ENCODE data around the gene MATCAP1. TPM values are rescaled to one million over a fixed set of nuclear protein-coding genes. Genes with fewer than 3 reads are reported as not detected.

MATCAP1 gene
- total RNA-seq, 1 experiment from 2014 or later: 36.5 TPM

DNA sequence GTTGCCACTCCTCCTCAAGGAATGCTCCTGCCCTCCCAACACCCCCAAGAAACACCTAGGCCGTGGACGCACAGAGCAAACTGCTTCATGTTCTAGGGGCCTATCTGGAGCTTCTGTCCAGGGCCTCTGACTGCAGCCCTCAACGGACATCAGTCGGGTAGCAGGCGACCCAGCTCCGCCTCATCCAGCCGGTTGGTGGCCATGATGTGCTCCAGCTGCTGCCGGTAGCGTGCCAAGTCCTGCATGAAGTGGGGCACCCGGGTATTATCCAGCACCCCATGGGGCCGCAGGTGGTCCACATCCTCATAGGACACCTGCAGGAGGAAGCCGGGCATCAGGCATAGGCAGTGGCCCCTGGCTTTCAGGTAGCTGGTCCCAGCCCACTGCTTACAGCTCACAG, 7.1 kb downstream of the MATCAP1 start:
- Mint-ChIP-seq H3K36me3 (ENCODE audit: insufficient read depth, unreplicated experiment) (peaks cover 46% of the 10 kb centered on the region), H3K27ac (ENCODE audit: unreplicated experiment) (no peak overlapping the region), H3K9me3 (ENCODE audit: low read depth, unreplicated experiment) (no peaks in the 10 kb centered on the region), H3K4me1 (ENCODE audit: low read depth, unreplicated experiment) (peaks cover 42% of the 10 kb centered on the region), H3K27me3 (ENCODE audit: unreplicated experiment) (no peaks in the 10 kb centered on the region), H3K4me3 (ENCODE audit: low read depth, unreplicated experiment) (no peak overlapping the region)
- no TSS peak for BruUV-seq (replicated peaks)
- intact Hi-C loops (cut with micrococcal nuclease; ENCODE audit: unreplicated experiment): no loop called here
- DNase-seq: no peak
- CTCF ChIA-PET: interaction anchor here (0.7 kb wide), 1 partner anchor 215 kb away, joined by 3 read pairs; no protein-coding TSS in a partner anchor
- TF ChIP-seq, protein P1, sequence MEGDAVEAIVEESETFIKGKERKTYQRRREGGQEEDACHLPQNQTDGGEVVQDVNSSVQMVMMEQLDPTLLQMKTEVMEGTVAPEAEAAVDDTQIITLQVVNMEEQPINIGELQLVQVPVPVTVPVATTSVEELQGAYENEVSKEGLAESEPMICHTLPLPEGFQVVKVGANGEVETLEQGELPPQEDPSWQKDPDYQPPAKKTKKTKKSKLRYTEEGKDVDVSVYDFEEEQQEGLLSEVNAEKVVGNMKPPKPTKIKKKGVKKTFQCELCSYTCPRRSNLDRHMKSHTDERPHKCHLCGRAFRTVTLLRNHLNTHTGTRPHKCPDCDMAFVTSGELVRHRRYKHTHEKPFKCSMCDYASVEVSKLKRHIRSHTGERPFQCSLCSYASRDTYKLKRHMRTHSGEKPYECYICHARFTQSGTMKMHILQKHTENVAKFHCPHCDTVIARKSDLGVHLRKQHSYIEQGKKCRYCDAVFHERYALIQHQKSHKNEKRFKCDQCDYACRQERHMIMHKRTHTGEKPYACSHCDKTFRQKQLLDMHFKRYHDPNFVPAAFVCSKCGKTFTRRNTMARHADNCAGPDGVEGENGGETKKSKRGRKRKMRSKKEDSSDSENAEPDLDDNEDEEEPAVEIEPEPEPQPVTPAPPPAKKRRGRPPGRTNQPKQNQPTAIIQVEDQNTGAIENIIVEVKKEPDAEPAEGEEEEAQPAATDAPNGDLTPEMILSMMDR (IDR thresholded peaks at IDR 0.05; ENCODE audit: unreplicated experiment): no peak

DNA sequence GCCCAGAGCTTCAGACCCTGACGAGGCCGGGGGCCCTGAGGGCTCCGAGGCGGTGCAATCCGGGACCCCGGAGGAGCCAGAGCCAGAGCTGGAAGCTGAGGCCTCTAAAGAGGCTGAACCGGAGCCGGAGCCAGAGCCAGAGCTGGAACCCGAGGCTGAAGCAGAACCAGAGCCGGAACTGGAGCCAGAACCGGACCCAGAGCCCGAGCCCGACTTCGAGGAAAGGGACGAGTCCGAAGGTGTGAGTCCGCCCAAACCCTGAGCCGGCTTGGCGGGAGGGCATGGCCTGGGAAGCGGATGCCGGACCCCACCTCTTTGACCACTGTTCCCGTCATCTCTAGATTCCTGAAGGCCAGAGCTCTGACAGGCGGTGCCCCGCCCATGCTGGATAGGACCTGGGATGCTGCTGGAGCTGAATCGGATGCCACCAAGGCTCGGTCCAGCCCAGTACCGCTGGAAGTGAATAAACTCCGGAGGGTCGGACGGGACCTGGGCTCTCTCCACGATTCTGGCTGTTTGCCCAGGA, 9.0 kb downstream of the MATCAP1 start:
- H3K27me3 Mint-ChIP-seq (ENCODE audit: unreplicated experiment): no peaks in the 10 kb centered on the region
- H3K4me1 Mint-ChIP-seq (ENCODE audit: low read depth, unreplicated experiment): peaks cover 60% of the 10 kb centered on the region
- CTCF ChIA-PET: interaction anchor here (0.8 to 2.0 kb wide), 6 partner anchors 10 to 221 kb away, joined by 3 to 7 read pairs (median 4); partner anchors contain the start of genes FBXL8 and TRADD

DNA sequence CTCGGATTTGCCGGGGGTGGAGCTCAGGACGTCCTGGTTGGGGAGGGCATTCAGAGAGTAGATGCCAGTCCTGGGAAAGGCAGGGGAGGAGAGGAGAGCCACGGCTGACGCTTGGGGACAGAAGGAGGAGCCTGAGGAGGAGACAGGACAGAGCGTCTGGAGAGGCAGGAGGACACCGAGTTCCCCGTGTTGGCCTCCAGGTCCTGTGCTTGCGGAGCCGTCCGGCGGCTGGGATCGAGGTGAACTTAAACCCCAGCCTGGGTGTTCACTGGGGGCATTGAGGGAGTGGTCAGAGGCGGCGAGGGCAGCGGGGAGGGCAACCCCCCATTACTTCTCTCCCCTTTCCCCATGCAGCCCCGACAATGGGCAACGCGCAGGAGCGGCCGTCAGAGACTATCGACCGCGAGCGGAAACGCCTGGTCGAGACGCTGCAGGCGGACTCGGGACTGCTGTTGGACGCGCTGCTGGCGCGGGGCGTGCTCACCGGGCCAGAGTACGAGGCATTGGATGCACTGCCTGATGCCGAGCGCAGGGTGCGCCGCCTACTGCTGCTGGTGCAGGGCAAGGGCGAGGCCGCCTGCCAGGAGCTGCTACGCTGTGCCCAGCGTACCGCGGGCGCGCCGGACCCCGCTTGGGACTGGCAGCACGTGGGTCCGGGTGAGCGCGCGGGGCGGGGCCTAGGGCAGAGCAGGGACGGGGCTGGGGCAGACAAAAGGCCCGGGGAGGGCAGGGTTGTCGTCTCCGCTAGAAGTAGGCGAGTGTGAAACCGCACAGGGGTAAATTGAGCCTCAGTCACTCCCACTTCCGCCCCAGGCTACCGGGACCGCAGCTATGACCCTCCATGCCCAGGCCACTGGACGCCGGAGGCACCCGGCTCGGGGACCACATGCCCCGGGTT, 9.7 kb downstream of the MATCAP1 start:
- Mint-ChIP-seq H3K9me3 (ENCODE audit: low read depth, unreplicated experiment) (no peaks in the 10 kb centered on the region), H3K4me3 (ENCODE audit: low read depth, unreplicated experiment) (peak overlapping the region; percentile 89), H3K36me3 (ENCODE audit: insufficient read depth, unreplicated experiment) (peaks cover 58% of the 10 kb centered on the region), H3K27ac (ENCODE audit: unreplicated experiment) (peak overlapping the region; percentile 90), H3K4me1 (ENCODE audit: low read depth, unreplicated experiment) (peaks cover 59% of the 10 kb centered on the region), H3K27me3 (ENCODE audit: unreplicated experiment) (no peaks in the 10 kb centered on the region)
- peak; percentile 95 for DNase-seq
- TF ChIP-seq, protein P1 (IDR thresholded peaks at IDR 0.05; ENCODE audit: unreplicated experiment): no peak
- BruUV-seq (replicated peaks): no TSS peak
- intact Hi-C loops (cut with micrococcal nuclease; ENCODE audit: unreplicated experiment): no loop called here
- CTCF ChIA-PET: interaction anchor here (0.6 to 2.0 kb wide), 6 partner anchors 11 to 238 kb away, joined by 3 to 7 read pairs (median 4); partner anchors contain the start of genes FBXL8 and TRADD

More for the DNA sequence above, 9.0 kb downstream of the MATCAP1 start:
- TF ChIP-seq, protein P1 (IDR thresholded peaks at IDR 0.05; ENCODE audit: unreplicated experiment): no peak
- BruUV-seq (replicated peaks): no TSS peak
- intact Hi-C loops (cut with micrococcal nuclease; ENCODE audit: unreplicated experiment): no loop called here
- H3K36me3 Mint-ChIP-seq (ENCODE audit: insufficient read depth, unreplicated experiment): peaks cover 56% of the 10 kb centered on the region
- H3K27ac Mint-ChIP-seq (ENCODE audit: unreplicated experiment): no peak overlapping the region
- H3K4me3 Mint-ChIP-seq (ENCODE audit: low read depth, unreplicated experiment): peak overlapping the region; percentile 89
- no peak for DNase-seq
- H3K9me3 Mint-ChIP-seq (ENCODE audit: low read depth, unreplicated experiment): no peaks in the 10 kb centered on the region

DNA sequence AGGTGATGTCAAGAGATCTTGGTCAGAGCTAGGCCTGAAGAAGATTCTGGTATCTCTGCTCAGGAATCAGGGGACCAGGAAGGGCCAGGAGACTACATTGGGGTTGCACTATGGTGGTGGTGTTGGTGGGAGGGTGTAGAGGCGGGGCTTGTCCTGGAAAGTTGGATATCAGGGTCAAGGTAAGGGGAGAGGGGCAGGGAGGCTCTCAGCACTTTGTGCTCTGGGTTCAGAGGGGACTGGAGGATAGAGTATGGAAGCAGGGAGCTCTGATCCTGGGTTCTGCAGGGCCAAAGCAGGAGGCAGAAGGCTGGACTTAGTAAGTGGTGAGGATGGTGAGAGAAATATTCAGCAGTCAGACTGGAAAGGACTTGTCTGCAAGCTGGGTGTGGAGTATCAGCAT, 10.4 kb downstream of the MATCAP1 start:
- Mint-ChIP-seq H3K27me3 (ENCODE audit: unreplicated experiment) (no peaks in the 10 kb centered on the region), H3K4me3 (ENCODE audit: low read depth, unreplicated experiment) (peak overlapping the region; percentile 89), H3K36me3 (ENCODE audit: insufficient read depth, unreplicated experiment) (peaks cover 58% of the 10 kb centered on the region), H3K9me3 (ENCODE audit: low read depth, unreplicated experiment) (no peaks in the 10 kb centered on the region), H3K4me1 (ENCODE audit: low read depth, unreplicated experiment) (peaks cover 54% of the 10 kb centered on the region), H3K27ac (ENCODE audit: unreplicated experiment) (peak overlapping the region; percentile 90)
- no peak for DNase-seq
- intact Hi-C loops (cut with micrococcal nuclease; ENCODE audit: unreplicated experiment): no loop called here
- CTCF ChIA-PET: interaction anchor here (0.6 to 2.0 kb wide), 2 partner anchors 12 to 239 kb away, joined by 6 to 7 read pairs; no protein-coding TSS in a partner anchor
- BruUV-seq (replicated peaks): no TSS peak
- TF ChIP-seq, protein P1 (IDR thresholded peaks at IDR 0.05; ENCODE audit: unreplicated experiment): no peak

Data from Calu3 (cell line).